ENCODE measurements around the gene GZMH.
"Not testable (repeated sequence)": the region's sequence is repeated elsewhere in the genome, so short reads cannot be mapped to it uniquely, and the experiment has no call there.

GZMH gene

DNA sequence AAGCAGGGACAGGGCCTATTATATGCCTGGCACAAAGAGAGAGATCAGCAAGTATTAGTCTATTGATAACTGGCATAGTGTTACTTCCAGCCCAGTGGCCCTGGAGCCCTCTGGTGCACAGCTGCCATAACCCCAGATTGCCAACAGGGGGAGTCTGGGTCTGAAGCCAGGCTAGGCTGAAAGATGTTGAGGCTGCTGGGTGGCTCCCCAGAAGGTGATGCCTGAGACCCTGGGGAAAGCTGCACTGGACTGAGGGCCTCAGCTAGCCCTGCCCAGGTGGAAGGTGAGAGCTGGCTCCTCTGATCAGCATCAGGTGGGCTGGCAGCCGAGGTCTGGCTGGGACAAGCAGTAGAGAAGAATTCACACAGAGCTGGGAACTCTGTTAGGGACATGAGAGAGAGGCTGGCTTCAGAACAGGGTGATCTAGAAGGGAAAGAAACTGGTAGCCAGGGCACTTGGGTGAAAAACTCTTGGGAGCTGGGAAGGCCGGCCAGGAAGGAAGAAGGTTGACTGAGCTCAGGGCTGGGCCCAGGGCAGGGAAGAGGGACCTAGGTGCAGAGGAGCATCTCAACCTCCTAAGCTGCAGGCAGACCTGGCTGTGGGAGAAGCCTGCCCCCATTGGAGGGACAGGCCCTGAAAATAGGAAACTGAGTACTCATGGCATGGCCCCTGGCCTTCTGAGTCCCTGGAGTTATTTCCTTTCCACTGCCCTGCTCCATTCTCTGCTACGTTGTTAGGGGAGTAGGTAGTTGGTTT, 3.9 kb downstream of the GZMH start:
- no peak overlapping the region for H3K4me3 ChIP-seq (ENCODE audit: low read depth, low read length)
- peak; percentile 67 for DNase-seq (ENCODE audit: low read depth)
- TF ChIP-seq, protein P1, sequence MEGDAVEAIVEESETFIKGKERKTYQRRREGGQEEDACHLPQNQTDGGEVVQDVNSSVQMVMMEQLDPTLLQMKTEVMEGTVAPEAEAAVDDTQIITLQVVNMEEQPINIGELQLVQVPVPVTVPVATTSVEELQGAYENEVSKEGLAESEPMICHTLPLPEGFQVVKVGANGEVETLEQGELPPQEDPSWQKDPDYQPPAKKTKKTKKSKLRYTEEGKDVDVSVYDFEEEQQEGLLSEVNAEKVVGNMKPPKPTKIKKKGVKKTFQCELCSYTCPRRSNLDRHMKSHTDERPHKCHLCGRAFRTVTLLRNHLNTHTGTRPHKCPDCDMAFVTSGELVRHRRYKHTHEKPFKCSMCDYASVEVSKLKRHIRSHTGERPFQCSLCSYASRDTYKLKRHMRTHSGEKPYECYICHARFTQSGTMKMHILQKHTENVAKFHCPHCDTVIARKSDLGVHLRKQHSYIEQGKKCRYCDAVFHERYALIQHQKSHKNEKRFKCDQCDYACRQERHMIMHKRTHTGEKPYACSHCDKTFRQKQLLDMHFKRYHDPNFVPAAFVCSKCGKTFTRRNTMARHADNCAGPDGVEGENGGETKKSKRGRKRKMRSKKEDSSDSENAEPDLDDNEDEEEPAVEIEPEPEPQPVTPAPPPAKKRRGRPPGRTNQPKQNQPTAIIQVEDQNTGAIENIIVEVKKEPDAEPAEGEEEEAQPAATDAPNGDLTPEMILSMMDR (IDR thresholded peaks at IDR 0.05; ENCODE audit: low read depth, low read length) = peak; percentile 89
- no peak for TF ChIP-seq MAX (IDR thresholded peaks at IDR 0.05; ENCODE audit: low read depth, low read length)
- no peak for TF ChIP-seq MYC (IDR thresholded peaks at IDR 0.05; ENCODE audit: low read depth, low read length)
- TF ChIP-seq POLR2A (IDR thresholded peaks at IDR 0.05; ENCODE audit: extremely low read depth, insufficient read length) = no peak

DNA sequence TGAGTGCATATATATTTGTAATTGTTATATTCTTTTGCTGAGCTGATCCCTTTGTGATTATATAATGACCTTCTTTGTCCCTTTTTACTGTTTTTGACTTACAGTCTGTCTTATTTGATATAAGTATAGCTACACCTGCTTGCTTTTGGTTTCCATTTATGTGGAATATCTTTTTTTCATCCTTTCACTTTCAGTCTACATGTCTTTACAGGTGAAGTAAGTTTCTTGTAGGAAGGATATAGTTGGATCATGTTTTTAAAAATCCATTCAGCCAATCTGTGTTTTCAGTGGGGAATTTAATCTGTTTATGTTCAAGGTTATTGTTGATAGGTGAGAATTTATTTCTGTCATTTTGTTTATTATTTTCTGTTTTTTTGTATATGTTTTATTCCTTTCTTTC, 12.1 kb downstream of the GZMH start:
- TF ChIP-seq, protein P1 (IDR thresholded peaks at IDR 0.05; ENCODE audit: low read depth, low read length) = no peak
- TF ChIP-seq MAX (IDR thresholded peaks at IDR 0.05; ENCODE audit: low read depth, low read length) = no peak
- TF ChIP-seq POLR2A (IDR thresholded peaks at IDR 0.05; ENCODE audit: extremely low read depth, insufficient read length) = no peak
- TF ChIP-seq MYC (IDR thresholded peaks at IDR 0.05; ENCODE audit: low read depth, low read length) = no peak
- H3K4me3 ChIP-seq (ENCODE audit: low read depth, low read length) = no peak overlapping the region
- no peak for DNase-seq (ENCODE audit: low read depth)

DNA sequence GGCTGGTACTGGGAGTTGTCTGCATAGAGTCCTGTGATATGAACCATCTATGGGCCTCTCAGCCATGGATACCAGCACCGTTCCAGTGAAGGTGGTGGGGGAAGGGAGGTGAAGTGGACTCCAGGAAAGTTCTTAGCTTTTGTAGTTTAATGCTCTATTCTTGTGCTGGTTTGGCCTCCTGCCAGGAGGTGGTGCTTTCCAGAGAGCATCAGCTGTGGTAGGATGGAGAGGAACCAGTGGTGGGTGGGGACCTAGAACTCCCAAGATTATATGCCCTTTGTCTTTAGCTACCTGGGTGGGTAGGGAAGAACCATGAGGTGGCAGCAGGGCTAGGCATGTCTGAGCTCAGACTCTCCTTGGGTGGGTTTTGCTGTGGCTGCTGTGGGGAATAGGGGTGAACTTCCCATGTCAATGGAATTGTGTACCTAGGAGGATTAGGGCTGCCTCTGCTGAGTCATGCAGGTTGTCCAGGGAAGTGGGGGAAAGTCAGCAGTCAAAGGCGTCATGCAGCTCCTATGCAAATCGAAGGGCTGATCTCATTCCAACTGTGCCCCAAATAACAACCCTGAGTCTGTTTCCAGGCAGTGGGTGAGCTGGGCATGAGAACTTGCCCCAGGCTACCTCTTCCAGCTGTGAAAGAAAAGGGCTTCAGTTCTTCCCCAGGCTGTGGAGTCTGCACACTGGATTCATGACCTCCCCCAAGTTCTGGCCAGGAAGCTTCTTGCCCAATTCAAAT, 14.2 kb downstream of the GZMH start:
- TF ChIP-seq MYC (IDR thresholded peaks at IDR 0.05; ENCODE audit: low read depth, low read length) (no peak), POLR2A (IDR thresholded peaks at IDR 0.05; ENCODE audit: extremely low read depth, insufficient read length) (no peak), MAX (IDR thresholded peaks at IDR 0.05; ENCODE audit: low read depth, low read length) (no peak)
- TF ChIP-seq, protein P1 (IDR thresholded peaks at IDR 0.05; ENCODE audit: low read depth, low read length) = no peak
- H3K4me3 ChIP-seq (ENCODE audit: low read depth, low read length) = no peak overlapping the region
- DNase-seq (ENCODE audit: low read depth) = no peak

GRCh38 chr14:24591004-24591403, 18.5 kb downstream of the GZMH start:
- not testable (repeated sequence) for H3K4me3 ChIP-seq (ENCODE audit: low read depth, low read length); DNase-seq (ENCODE audit: low read depth)

DNA sequence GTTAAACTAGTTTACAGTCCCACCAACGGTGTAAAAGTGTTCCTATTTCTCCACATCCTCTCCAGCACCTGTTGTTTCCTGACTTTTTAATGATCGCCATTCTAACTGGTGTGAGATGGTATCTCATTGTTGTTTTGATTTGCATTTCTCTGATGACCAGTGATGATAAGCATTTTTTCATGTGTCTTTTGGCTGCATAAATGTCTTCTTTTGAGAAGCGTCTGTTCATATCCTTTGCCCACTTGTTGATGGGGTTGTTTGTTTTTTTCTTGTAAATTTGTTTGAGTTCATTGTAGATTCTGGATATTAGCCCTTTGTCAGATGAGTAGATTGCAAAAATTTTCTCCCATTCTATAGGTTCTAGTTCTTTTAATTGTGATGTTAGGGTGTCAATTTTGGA, 25.1 kb downstream of the GZMH start:
- H3K4me3 ChIP-seq (ENCODE audit: low read depth, low read length); DNase-seq (ENCODE audit: low read depth): not testable (repeated sequence)

GRCh38 chr14:24578558-24578957, 30.9 kb downstream of the GZMH start:
- DNase-seq (ENCODE audit: low read depth) = no peak
- TF ChIP-seq POLR2A (IDR thresholded peaks at IDR 0.05; ENCODE audit: extremely low read depth, insufficient read length) (no peak), MAX (IDR thresholded peaks at IDR 0.05; ENCODE audit: low read depth, low read length) (no peak), MYC (IDR thresholded peaks at IDR 0.05; ENCODE audit: low read depth, low read length) (no peak)
- TF ChIP-seq, protein P1 (IDR thresholded peaks at IDR 0.05; ENCODE audit: low read depth, low read length) = no peak
- no peak overlapping the region for H3K4me3 ChIP-seq (ENCODE audit: low read depth, low read length)

All from NB4 (cell line).